Neuronal stem cell (in vitro differentiated cells): Measurements from ENCODE around the gene SPACA7.

ENCODE experiments used
- DNase-seq: peaks from one replicate; pipeline ENCODE4 v3.0.0-alpha.2; 2013; ENCODE audit warnings: low spot score
- H2AFZ ChIP-seq: one replicate; pipeline ENCODE4 v1.6.1; 2013; ENCODE audit warnings: mild to moderate bottlenecking, low read length, inconsistent platforms
- H2AK5ac ChIP-seq: 2 replicates; pipeline ENCODE4 v1.6.1; 2013; ENCODE audit warnings: low read depth, mild to moderate bottlenecking, inconsistent platforms, low read length, moderate library complexity, mixed read lengths
- H2BK120ac ChIP-seq: 2 replicates; pipeline ENCODE4 v1.6.1; 2013; ENCODE audit warnings: low read depth, mild to moderate bottlenecking, inconsistent platforms, low read length, moderate library complexity, mixed read lengths
- H2BK12ac ChIP-seq: one replicate; pipeline ENCODE4 v1.6.1; 2013; ENCODE audit warnings: low read length, inconsistent platforms
- H2BK15ac ChIP-seq: 2 replicates; pipeline ENCODE4 v1.6.1; 2013; ENCODE audit warnings: mild to moderate bottlenecking, low read length, inconsistent platforms, mixed read lengths
- H2BK5ac ChIP-seq: one replicate; pipeline ENCODE4 v1.6.1; 2013; ENCODE audit warnings: inconsistent platforms, mild to moderate bottlenecking, low read length, moderate library complexity
- H3K14ac ChIP-seq: one replicate; pipeline ENCODE4 v1.6.1; 2013; ENCODE audit warnings: low read length, inconsistent platforms
- H3K18ac ChIP-seq: 2 replicates; pipeline ENCODE4 v1.6.1; 2013; ENCODE audit warnings: low read length, inconsistent platforms
- H3K23ac ChIP-seq: 2 replicates; pipeline ENCODE4 v1.6.1; 2013; ENCODE audit warnings: low read depth, mild to moderate bottlenecking, mixed read lengths, low read length, inconsistent platforms; ENCODE audit not compliant: poor library complexity
- H3K27ac ChIP-seq: replicated peaks from 3 replicates; pipeline ENCODE4 v1.5.1; 2013; ENCODE audit warnings: low read length, inconsistent platforms
- H3K27me3 ChIP-seq, 3 experiments: 2 replicates each; pipeline ENCODE4 v1.6.1; 2013; ENCODE audit warnings: low read length in 3 of 3, mild to moderate bottlenecking in 2 of 3, inconsistent platforms in 1 of 3, low read depth in 1 of 3, mixed read lengths in 1 of 3, moderate library complexity in 1 of 3; ENCODE audit not compliant: control insufficient read depth in 3 of 3, insufficient read depth in 3 of 3
- H3K36me3 ChIP-seq, 2 donors: replicated peaks in 1 of 2; 2 replicates each; pipeline ENCODE4 v1.6.1; 2013; ENCODE audit warnings: low read length in 2 of 2; ENCODE audit not compliant: control insufficient read depth in 2 of 2, insufficient read depth in 2 of 2
- H3K4ac ChIP-seq: 2 replicates; pipeline ENCODE4 v1.6.1; 2013; ENCODE audit warnings: inconsistent platforms, mild to moderate bottlenecking, low read length, moderate library complexity
- H3K4me1 ChIP-seq, 2 donors: 1 replicate in 1 of 2; 2 replicates in 1 of 2; pipeline ENCODE4 v1.6.1; 2013; ENCODE audit warnings: low read length in 2 of 2, low read depth in 1 of 2; ENCODE audit not compliant: control insufficient read depth in 2 of 2, insufficient read depth in 1 of 2
- H3K4me2 ChIP-seq: one replicate; pipeline ENCODE4 v1.6.1; 2013; ENCODE audit warnings: mild to moderate bottlenecking, low read length, inconsistent platforms; ENCODE audit not compliant: insufficient read depth, poor library complexity, severe bottlenecking
- H3K4me3 ChIP-seq, 2 donors: 2 replicates each; pipeline ENCODE4 v1.5.1; 2013; ENCODE audit warnings: low read length in 2 of 2, mild to moderate bottlenecking in 2 of 2, inconsistent platforms in 1 of 2, moderate library complexity in 1 of 2
- H3K79me1 ChIP-seq: one replicate; pipeline ENCODE4 v1.6.1; 2013; ENCODE audit warnings: low read depth, mild to moderate bottlenecking, inconsistent platforms, low read length, moderate library complexity
- H3K9ac ChIP-seq: one replicate; pipeline ENCODE4 v1.6.1; 2013; ENCODE audit warnings: mild to moderate bottlenecking, low read depth, low read length, inconsistent platforms; ENCODE audit not compliant: poor library complexity
- H3K9me3 ChIP-seq, 2 donors: replicated peaks in 1 of 2; 2 replicates each; pipeline versions ENCODE3 to v1.6.1; 2013; ENCODE audit warnings: low read length in 2 of 2, mild to moderate bottlenecking in 2 of 2, inconsistent platforms in 1 of 2, low read depth in 1 of 2, mixed read lengths in 1 of 2, moderate library complexity in 1 of 2; ENCODE audit not compliant: control insufficient read depth in 2 of 2, insufficient read depth in 1 of 2
- H4K8ac ChIP-seq: one replicate; pipeline ENCODE4 v1.6.1; 2013; ENCODE audit warnings: low read depth, mild to moderate bottlenecking, inconsistent platforms, low read length, moderate library complexity
- H4K91ac ChIP-seq: one replicate; pipeline ENCODE4 v1.6.1; 2013; ENCODE audit warnings: low read length, low read depth, mild to moderate bottlenecking, inconsistent platforms; ENCODE audit not compliant: poor library complexity
- WGBS, 2 donors: extraction: QIAGEN DNeasy Blood & Tissue Kit; methylation state at CpG; one replicate each; pipeline ENCODE4 v1.1.7; 2013; ENCODE audit warnings: missing lambda C conversion rate in 2 of 2, mixed read lengths in 1 of 2; ENCODE audit not compliant: insufficient read length in 2 of 2, insufficient replicate concordance in 1 of 2; ENCODE audit errors: extremely low coverage in 2 of 2; 5-methylcytosine and 5-hydroxymethylcytosine counted together

SPACA7 gene

DNA sequence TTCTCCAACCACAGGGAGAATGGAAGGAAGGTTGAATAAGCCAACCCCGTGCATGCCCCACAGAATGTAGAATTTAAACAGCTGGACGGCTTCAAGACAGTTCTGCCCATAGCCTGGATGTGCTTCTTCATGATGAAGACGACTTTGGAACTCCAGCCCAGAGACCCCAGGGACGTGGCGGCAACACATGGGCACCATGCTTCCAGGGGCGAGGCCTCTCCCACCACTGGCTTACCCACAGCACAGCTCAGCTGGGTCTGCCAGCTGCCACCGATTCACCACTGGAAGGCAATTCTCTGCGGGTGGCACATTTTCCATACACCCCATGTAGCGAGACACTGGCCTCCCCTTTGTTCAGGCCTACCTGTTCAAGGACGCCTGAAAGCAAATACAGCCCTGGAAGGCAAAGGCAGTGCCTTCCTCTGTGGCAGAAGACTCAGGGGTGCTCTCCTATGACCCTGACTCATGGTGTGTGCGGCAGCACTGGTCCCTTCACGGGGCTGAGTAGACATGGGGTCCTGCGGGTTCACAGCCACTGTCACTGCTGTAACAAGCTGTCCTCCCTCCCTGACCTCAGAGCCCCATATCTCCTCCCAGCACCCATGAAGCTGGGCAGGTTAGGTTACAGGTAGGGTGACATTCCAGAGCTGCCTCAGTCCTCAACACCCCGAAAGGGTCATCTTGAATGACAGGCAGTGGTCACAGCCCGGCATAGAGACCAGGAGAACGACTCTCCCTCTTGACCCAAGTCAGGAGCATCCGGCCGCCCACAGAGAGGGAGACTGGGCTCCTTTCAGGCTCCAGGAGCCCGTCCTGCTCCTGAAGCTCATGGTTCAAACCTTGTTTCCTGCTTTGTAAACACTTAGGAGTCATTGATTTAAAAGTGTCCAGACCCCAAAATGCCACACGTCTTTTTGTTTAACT lies 72.7 kb downstream of the SPACA7 start:
- no peak for DNase-seq
- no peaks in the 10 kb centered on the region for H3K9me3 ChIP-seq
- no peak overlapping the region for H3K9ac ChIP-seq
- no peak overlapping the region for H4K8ac ChIP-seq
- H3K18ac ChIP-seq = peak overlapping the region; percentile 65
- H2BK15ac ChIP-seq = peak overlapping the region; percentile 25
- H3K23ac ChIP-seq = no peak overlapping the region
- no peaks in the 10 kb centered on the region for H3K79me1 ChIP-seq
- no peak overlapping the region for H3K4ac ChIP-seq
- H2BK12ac ChIP-seq = no peak overlapping the region
- H3K14ac ChIP-seq = no peak overlapping the region
- WGBS, 2 donors = no CpG with 5 or more reads among the region's 20 CpGs
- no peaks in the 10 kb centered on the region for H3K36me3 ChIP-seq
- no peak overlapping the region for H2BK5ac ChIP-seq
- H2AK5ac ChIP-seq = peak overlapping the region; percentile 64
- no peaks in the 10 kb centered on the region for H3K27me3 ChIP-seq
- H2AFZ ChIP-seq = no peak overlapping the region
- H3K4me3 ChIP-seq = no peak overlapping the region
- H2BK120ac ChIP-seq = no peak overlapping the region
- H4K91ac ChIP-seq = no peak overlapping the region
- H3K27ac ChIP-seq = no peak overlapping the region
- H3K4me1 ChIP-seq = peaks cover 1 to 4% of the 10 kb centered on the region in 2 donors
- no peak overlapping the region for H3K4me2 ChIP-seq

GRCh38 chr13:112449545-112449930 lies 73.4 kb downstream of the SPACA7 start:
- no peak overlapping the region for H2AFZ ChIP-seq
- H3K23ac ChIP-seq = no peak overlapping the region
- peaks cover 3% of the 10 kb centered on the region in 2 donors for H3K4me1 ChIP-seq
- H3K27ac ChIP-seq = no peak overlapping the region
- no peak overlapping the region for H3K18ac ChIP-seq
- no peaks in the 10 kb centered on the region for H3K27me3 ChIP-seq
- no peak overlapping the region for H2BK12ac ChIP-seq
- peak overlapping the region; percentile 30 for H2AK5ac ChIP-seq
- H3K9ac ChIP-seq = no peak overlapping the region
- H3K4me2 ChIP-seq = no peak overlapping the region
- H3K4ac ChIP-seq = no peak overlapping the region
- H2BK5ac ChIP-seq = no peak overlapping the region
- no CpG with 5 or more reads among the region's 16 CpGs for WGBS, 2 donors
- DNase-seq = no peak
- no peak overlapping the region for H4K8ac ChIP-seq
- no peak overlapping the region for H2BK120ac ChIP-seq
- H3K36me3 ChIP-seq = no peaks in the 10 kb centered on the region
- H3K9me3 ChIP-seq = no peaks in the 10 kb centered on the region
- H3K4me3 ChIP-seq = no peak overlapping the region
- H3K14ac ChIP-seq = no peak overlapping the region
- H4K91ac ChIP-seq = no peak overlapping the region
- no peak overlapping the region for H2BK15ac ChIP-seq
- no peaks in the 10 kb centered on the region for H3K79me1 ChIP-seq

- H3K36me3 ChIP-seq = no peaks in the 10 kb centered on the region
These were observed 74.2 kb downstream of the SPACA7 start for GRCh38 chr13:112450118-112450903.

DNA sequence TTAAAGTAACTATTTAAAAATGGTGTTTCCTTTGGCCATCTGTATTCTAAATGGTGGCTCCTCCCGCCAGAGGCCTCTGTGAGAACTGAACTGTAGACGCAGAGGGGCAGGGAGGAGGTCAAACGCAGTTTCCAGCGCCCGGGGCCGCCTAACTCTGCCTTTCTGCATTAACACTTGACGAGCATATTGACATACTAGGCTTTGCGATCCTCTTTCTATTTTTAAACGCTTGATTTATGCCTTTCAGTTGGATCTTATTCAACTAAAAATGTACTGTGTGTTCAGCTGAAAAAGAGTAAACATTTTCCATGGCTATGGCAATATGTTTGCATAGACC lies 74.7 kb downstream of the SPACA7 start:
- H3K18ac ChIP-seq = no peak overlapping the region
- no peaks in the 10 kb centered on the region for H3K79me1 ChIP-seq
- H4K8ac ChIP-seq = no peak overlapping the region
- no peaks in the 10 kb centered on the region for H3K36me3 ChIP-seq
- no peak overlapping the region for H3K27ac ChIP-seq
- H3K4me2 ChIP-seq = no peak overlapping the region
- DNase-seq = no peak
- no peaks in the 10 kb centered on the region for H3K27me3 ChIP-seq
- no peak overlapping the region for H2AK5ac ChIP-seq
- H2BK15ac ChIP-seq = no peak overlapping the region
- peaks cover 3% of the 10 kb centered on the region in 2 donors for H3K4me1 ChIP-seq
- no CpG with 5 or more reads among the region's 9 CpGs for WGBS, 2 donors
- H3K14ac ChIP-seq = no peak overlapping the region
- no peak overlapping the region for H3K9ac ChIP-seq
- H2AFZ ChIP-seq = peak overlapping the region; percentile 70
- no peak overlapping the region for H3K23ac ChIP-seq
- no peaks in the 10 kb centered on the region for H3K9me3 ChIP-seq
- H4K91ac ChIP-seq = no peak overlapping the region
- no peak overlapping the region for H2BK5ac ChIP-seq
- H2BK12ac ChIP-seq = no peak overlapping the region
- no peak overlapping the region for H3K4ac ChIP-seq
- H3K4me3 ChIP-seq = no peak overlapping the region
- no peak overlapping the region for H2BK120ac ChIP-seq

More at GRCh38 chr13:112450118-112450903, 74.2 kb downstream of the SPACA7 start:
- Histone ChIP-seq H2BK5ac (no peak overlapping the region), H3K14ac (no peak overlapping the region), H3K79me1 (no peaks in the 10 kb centered on the region), H2AFZ (peak overlapping the region; percentile 70), H3K4me2 (no peak overlapping the region), H3K18ac (peak overlapping the region; percentile 32), H3K27me3 (no peaks in the 10 kb centered on the region), H3K9me3 (no peaks in the 10 kb centered on the region), H3K4me1 (peaks cover 3% of the 10 kb centered on the region in 2 donors), H3K9ac (no peak overlapping the region), H3K4ac (no peak overlapping the region), H4K91ac (no peak overlapping the region), H2BK120ac (no peak overlapping the region), H3K27ac (no peak overlapping the region), H3K4me3 (no peak overlapping the region), H4K8ac (no peak overlapping the region), H3K23ac (peak overlapping the region; percentile 46), H2BK15ac (no peak overlapping the region), H2BK12ac (no peak overlapping the region), H2AK5ac (no peak overlapping the region)
- no peak for DNase-seq
- WGBS, 2 donors = no CpG with 5 or more reads among the region's 23 CpGs
